ENCODE data around the gene TSPAN32.

TSPAN32 gene, protein sequence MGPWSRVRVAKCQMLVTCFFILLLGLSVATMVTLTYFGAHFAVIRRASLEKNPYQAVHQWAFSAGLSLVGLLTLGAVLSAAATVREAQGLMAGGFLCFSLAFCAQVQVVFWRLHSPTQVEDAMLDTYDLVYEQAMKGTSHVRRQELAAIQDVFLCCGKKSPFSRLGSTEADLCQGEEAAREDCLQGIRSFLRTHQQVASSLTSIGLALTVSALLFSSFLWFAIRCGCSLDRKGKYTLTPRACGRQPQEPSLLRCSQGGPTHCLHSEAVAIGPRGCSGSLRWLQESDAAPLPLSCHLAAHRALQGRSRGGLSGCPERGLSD

DNA sequence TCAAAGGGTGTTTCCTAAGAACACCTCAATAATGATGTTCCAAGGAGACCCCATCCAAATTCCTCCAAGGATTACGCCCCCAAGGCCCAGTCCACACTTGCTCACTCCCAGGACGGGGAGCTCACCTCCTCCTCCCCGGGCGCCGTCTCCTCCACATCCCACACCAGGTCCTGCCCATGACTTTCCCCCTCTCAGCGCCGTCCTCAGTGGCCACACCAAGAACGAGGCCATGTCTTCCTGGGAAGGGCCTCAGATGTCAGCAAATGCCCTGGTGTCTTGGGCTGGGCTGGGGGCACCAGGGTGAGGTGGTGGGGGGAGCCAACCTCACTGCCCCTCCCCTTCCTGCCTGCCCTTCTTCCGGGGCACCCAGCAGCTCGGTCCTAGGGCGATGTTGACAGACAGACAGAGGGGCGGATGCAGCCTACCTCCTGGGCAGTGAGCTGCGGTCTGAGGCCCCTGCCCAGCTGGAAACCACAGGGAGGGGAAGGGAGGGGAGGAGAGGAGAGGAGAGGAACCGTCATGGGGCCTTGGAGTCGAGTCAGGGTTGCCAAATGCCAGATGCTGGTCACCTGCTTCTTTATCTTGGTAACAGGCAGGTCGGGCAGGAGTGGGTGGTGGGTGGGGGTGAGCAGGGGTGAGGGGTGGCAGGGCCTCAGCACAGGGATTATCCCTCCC is at the start of gene TSPAN32, which contains the start of gene C11orf21:
TSS of gene TSPAN32 (plus strand) at position 383 of the 675 bp plus-strand sequence. CDS start at position 520, 137 bp downstream.
TSS of gene C11orf21 (minus strand) at position 288 of the 675 bp plus-strand sequence. CDS start at position 178, 110 bp downstream.
- no peak for DNase-seq

DNA sequence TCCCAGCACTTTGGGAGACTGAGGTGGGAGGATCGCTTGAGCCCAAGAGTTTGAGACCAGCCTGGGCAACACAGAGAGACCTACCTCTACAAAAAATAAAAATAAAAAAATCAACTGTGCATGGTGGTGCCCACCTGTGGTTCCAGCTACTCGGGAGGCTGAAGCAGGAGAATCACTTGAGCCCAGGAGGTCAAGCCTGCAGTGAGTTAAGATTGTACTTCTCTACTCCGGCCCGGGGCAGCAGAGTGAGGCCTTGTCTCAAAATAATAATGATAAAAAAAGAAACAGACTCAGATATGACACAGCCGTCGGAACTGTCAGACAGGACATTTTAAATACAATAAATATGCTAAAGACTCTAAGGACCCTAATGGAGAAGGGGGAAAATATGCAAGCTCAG is 49.8 kb upstream of the TSPAN32 start:
- DNase-seq, result no peak

DNA sequence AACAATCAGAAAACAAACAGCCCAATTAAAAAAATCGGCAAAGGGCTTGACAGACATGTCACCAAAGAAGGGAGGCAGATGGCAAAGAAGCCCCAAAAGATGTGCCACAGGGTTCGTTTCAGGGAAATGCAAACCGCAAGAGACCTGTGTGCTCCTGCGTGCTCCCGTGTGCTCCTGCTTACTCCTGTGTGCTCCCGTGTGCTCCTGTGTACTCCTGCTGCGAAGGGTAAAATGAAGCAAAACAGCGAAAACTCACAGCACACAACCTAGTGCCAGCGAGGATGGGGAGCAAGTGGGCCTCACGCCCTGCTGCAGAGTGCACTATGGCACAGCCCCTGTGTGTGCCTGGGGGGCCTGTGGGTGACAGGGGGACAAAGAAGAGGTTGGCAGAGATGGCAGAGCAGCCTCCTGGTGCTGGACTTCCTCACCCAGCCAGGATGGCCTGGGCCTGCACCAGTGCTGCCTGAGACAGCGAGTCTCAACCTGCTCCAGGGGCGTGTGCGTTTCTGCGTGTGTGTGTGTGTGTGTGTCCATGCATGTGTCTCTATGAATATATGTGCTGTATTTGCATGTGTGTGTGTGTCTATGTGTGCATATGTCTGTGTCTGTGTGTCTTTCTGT is 45.4 kb upstream of the TSPAN32 start:
- DNase-seq, result no peak

- no peak for DNase-seq
These were observed 44.7 kb upstream of the TSPAN32 start for GRCh38 chr11:2256951-2257700.

DNA sequence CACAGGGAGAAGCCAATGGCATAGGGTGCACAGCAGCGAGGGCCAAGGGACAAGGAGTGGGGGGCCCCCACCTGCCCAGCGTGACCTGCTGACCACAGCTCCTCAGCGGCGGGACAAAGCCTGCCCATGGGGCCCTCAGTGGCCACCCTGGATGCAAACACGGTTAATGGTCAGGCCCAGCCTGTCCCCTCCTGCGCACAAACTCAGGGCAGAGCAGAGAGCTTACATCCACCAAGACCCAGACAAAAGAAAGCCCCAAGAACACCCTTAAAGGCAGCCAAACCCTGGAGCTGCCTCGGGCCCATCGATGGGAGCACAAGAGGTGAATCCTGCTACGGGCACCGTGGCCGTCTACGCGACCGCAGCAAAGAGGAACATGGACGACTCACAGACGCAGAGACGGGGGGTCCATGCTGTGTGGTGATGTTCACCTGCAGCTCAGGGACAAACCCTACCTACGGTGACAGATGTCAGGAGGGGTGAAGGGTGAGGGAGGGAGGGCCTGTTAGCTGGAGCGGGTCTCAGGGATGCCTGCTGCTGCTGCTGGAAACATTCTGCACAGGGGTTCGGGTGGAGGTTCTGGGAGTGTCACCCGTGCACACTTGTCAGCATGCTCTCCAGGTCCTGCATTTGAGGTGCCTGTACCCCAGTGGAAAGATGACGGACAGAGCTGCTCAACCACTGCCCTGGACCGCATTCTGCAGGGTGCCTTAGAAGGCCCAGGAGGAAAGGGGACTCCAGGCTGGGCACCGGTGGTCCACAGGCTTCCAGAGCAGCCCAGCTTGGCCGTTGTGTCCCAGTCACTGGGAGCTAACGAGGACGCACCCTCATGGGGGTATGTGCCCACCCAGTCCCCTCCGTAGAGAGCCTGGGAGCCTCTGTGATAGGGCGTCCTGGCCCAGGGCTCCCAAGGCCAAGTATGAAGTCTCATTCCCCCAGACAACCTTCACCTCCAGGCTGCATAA is 43.0 kb upstream of the TSPAN32 start:
- no peak for DNase-seq

DNA sequence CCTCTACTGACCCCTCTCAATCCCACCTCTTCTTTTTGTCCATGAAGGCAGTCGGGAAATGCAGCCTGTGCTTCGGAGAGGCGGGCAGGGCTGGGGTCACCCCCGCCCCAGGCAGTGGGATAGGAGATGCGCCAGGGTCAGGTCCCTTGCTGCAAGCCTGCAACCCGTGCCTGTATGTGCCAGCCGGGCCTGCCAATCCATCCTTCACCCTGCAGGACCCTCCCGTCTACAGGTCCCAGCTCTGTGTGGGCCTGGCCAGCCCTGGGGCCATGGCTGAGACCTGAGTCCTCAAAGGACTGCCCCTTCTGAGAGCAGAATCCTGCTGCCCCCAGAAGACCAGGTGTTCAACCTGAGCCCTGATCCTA is 42.4 kb upstream of the TSPAN32 start:
- no peak for DNase-seq

DNA sequence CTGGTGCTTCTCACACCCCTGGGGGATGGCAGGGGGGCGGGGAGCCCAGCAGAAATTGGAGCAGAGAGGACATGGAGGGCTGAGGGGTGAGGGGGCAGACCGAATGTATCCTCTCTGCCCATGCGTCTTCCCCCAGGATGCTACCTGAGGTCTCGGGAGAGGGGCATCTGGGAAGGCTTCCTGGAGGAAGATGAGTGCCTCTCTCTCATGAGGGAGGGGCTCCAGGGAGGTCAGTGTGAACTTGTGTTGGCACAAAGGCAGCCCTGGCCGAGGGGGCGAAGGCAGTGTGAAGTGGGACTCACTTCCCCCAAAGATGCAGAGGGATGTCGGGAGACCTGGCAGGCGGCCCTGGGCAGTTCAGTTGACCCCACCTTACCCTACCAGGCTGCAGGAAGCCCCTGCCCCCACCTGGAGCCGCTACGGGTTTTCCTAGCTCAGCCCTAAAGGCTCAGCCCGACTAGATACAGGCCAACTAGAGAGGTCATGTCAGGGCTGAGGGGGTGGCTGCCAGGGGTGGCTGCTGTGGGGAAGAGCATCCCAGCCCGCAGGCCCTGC is 41.8 kb upstream of the TSPAN32 start:
- DNase-seq, result no peak

DNA sequence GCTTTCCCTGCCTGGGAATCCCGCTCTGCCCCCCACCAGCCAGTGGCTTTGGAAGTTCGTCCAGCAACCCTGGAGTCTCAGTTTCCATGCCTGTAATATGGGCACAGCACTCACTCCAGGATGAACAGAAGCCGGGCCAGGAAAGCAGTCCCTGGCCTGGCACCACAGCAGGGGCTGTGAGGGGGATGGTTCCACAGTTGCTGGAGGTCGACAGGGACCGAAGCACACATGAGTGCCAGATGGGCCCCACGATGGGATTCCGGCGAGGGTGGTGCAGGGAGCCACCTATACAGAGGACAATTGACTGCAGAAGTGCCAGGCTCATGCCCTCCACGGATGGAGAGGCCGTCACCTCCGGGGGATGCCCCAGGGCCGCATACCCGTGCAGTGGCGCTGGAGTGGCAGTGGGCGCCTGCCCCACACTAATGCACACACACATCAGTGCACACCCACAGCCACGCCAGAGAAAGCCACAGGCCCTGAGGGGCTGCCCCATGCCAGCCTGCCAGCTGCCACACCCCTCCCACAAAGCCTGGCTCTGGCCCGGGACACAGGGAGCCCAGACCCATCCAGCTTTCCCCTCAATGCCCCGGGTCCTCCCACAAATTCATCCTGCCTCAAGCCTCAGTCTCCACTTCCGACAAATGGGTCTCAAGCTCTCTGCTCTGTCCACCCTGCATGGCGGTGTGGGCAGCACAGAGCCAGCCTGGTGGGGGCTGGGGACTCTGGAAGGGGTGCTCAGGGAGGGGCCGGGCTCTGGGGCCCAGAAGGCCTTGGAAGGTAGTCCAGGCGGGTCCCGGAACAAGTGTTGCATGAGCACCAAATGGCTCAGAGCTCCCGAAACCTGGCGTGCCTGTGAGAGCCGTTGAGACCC is 41.1 kb upstream of the TSPAN32 start:
- no peak for DNase-seq

DNA sequence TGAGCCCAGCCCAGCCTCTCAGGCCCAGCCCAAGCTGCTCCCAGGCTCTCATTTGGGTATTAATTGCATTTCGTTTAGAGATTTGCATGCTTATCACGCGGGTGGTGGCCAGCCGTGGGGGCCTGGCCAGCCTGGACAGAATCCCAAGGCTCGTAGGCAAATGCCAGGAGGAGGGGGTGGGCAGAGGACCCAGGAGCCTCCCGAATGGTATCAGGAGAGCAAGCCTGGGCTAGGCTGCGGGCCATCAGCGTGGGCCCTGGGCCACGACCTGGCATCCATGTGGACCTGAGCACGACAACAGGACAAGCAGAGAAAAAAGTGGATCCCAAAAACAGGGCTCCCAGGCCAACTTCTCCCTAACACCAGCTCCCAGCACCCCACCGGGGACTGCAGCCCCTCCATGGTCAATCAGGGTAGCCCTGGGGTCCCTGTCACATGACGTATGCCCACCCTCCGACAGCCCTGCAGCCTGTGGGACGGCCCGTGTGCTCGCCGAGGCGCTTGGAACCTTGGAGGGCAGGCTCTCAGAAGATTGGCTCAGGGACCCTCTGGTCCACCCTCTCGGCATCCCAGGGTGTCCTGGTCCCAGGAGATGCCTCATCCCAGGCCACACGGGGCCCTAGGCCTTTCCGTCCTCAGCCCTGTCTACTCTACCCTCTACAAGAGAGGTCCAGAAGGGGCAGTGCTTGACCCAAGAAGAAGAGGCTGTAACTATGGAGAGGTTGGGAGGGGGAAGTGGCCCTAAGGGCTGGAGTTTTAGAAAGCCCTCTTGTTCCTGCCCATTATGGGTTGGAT is 40.2 kb upstream of the TSPAN32 start:
- no peak for DNase-seq

- no peak for DNase-seq
These were observed 39.3 kb upstream of the TSPAN32 start for GRCh38 chr11:2262301-2263070.

DNA sequence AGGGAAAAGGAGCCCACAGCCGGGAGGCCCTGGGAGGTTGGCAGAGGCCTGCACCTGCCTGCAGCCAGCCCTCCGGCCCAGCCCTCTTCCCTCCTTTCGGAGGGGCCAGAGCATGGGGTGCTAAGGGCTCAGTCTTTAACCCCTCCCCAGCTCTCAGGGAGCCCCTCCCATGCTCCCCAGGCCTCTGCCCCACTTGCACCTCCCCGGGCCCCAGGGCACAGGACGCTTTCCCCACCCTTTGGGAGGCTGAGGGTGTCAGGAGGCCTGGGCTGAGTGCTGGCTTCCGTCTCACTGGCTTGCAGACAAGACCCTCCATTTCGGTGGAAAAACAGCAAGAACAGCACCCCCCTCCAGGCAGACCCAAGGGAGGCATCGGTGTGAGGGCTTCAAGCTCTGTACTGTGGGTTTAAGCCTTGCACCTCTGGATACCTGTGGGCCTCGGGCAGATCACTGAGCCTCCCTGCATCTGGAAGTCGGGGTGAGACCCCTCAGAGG is 38.7 kb upstream of the TSPAN32 start:
- no peak for DNase-seq

GRCh38 chr11:2263724-2264360 is 38.0 kb upstream of the TSPAN32 start:
- DNase-seq, result no peak

- no peak for DNase-seq
These were observed 37.3 kb upstream of the TSPAN32 start for GRCh38 chr11:2264366-2265053.

DNA sequence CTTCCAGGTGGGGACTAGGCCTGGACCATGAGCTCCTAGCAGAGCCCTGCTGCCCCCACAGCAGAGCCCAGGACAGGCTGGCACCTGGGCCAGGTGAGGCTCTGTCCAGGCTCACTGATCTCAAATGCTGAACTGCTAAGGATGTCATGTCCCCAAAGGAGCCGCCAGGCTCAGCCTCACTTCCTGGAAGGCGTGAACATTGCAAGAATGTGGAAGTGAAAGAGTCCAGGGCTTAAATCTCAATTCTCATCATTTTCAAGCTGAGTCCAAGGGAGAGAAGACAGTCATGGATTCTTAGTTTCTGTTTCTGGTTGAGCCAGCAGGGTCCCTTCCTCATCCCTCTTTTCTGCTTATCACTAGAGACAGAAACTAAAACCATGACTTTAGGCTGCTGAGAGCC is 36.4 kb upstream of the TSPAN32 start:
- DNase-seq, result no peak

DNA sequence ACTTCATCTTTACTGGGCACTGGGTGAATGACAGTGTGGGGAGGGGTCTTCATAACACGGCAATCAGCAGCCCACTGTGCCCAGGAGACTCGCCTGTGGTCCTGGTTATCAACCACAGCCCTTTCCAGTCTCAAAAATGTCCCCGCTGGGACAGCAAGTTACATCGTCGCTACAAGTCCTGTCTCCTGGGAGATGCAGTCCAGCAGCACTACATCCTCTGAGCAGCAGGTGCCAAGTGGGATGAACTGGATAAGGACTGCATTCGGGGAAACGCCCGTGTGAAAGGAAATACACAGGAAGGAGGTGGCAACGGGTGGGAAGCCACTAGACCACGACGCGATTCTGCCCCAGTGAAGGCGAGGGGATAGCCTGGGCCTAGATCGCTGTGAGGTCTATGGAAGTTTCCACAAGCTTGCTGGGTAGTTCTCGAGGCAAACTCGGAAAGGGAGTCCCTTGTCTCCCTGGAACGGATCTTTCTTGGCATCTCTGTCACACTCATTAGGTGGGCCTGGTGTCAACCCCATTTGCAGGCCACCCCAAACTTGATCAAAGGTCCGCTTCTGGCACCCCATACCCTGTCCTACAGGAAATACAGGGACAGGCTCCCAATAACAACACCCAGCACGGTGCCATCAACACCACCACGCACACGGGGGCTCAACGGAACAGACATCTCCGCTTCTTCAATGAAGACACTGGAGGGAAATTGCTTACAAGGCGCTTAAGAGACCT is 35.8 kb upstream of the TSPAN32 start:
- DNase-seq, result no peak

GRCh38 chr11:2266586-2267305 is 35.1 kb upstream of the TSPAN32 start:
- DNase-seq, result no peak

Data from activated T-cell treated with anti-CD3 and anti-CD28 coated beads for 4 hours (primary cell).